HepG2 (cell line): ENCODE results near the gene TAGLN2. TPM values are rescaled to one million over a fixed set of nuclear protein-coding genes. Genes with fewer than 3 reads are reported as not detected.

Source experiments
- ATAC-seq: fragments of 200-7000 bp; cut with Tn5 transposase; 3 replicates; pipeline ENCODE4 v1.9.1; 2020; ENCODE audit warnings: mild to moderate bottlenecking, moderate library complexity
- BruUV-seq: library from RNA; stranded (reverse); fragments of 400-500 nt; replicated peaks from 2 replicates; lab custom pipeline; 2021; lab: Mats Ljungman, UMichigan
- CTCF ChIA-PET: fragments of 300-600 bp; formaldehyde crosslinking; extraction: SDS; loops from one replicate; lab custom pipeline; 2021; ENCODE audit warnings: low total read pairs, inconsistent platforms, low intra/inter-chr PET ratio; lab: Yijun Ruan, JAX
- POLR2A ChIA-PET: fragments of 350-600 bp; sonication (Branson Sonifier 250); formaldehyde crosslinking; loops from one replicate; lab custom pipeline; 2020; ENCODE audit warnings: antibody characterized with exemption, inconsistent platforms; lab: Yijun Ruan, JAX
- DNase-seq: peaks from one replicate; pipeline ENCODE4 v3.0.0-alpha.2; 2015; ENCODE audit warnings: low spot score
- FAIRE-seq: peaks from 3 replicates; lab custom pipeline; 2011; peaks lifted over from hg19 to GRCh38; lab: Jason Lieb, UNC
- H2AFZ ChIP-seq: one replicate; pipeline ENCODE4 v1.6.1; 2011; ENCODE audit warnings: low read length, inconsistent platforms
- H3K27ac ChIP-seq: fragments of 300-600 bp; 3 replicates; pipeline ENCODE4 v1.8.0; 2011; ENCODE audit warnings: mixed run types, mild to moderate bottlenecking, mixed read lengths, low read length, inconsistent platforms; ENCODE audit not compliant: insufficient read depth; ENCODE audit errors: extremely low read length
- H3K27me3 ChIP-seq, 2 experiments: fragments of 200-600 bp in 1 of 2; 2 replicates in 1 of 2; 3 replicates in 1 of 2; pipeline versions ENCODE4 v1.6.0 to v1.8.0; 2011; ENCODE audit warnings: low read length in 2 of 2, mild to moderate bottlenecking in 2 of 2, moderate library complexity in 2 of 2, inconsistent platforms in 1 of 2; ENCODE audit not compliant: insufficient read depth in 2 of 2, control insufficient read depth in 1 of 2
- H3K36me3 ChIP-seq, 2 experiments: fragments of 200-600 bp in 1 of 2; replicated peaks in 1 of 2; 2 replicates in 1 of 2; 3 replicates in 1 of 2; pipeline versions ENCODE4 v1.5.1 to v1.8.0; 2011; ENCODE audit warnings: low read length in 2 of 2, inconsistent platforms in 1 of 2; ENCODE audit not compliant: insufficient read depth in 2 of 2, control insufficient read depth in 1 of 2
- H3K4me1 ChIP-seq: 2 replicates; pipeline ENCODE4 v1.5.1; 2012; ENCODE audit warnings: low read length, inconsistent platforms; ENCODE audit not compliant: insufficient read depth
- H3K4me2 ChIP-seq: 2 replicates; pipeline ENCODE4 v1.6.0; 2011; ENCODE audit warnings: low read depth, low read length, inconsistent platforms
- H3K4me3 ChIP-seq, 3 experiments: fragments of 200-600 bp in 1 of 3; sonication (generic), shearing (Covaris generic) in 1 of 3; replicated peaks in 1 of 3; 2 replicates each; pipeline ENCODE4 v1.5.1; 2011 to 2016; ENCODE audit warnings: low read length in 3 of 3, inconsistent platforms in 2 of 3, low read depth in 2 of 3, mild to moderate bottlenecking in 2 of 3, control low read depth in 1 of 3, mixed read lengths in 1 of 3; ENCODE audit not compliant: insufficient read depth in 1 of 3
- H3K79me2 ChIP-seq: one replicate; pipeline ENCODE4 v1.6.1; 2011; ENCODE audit warnings: low read length, inconsistent platforms; ENCODE audit not compliant: insufficient read depth
- H3K9ac ChIP-seq: 2 replicates; pipeline ENCODE4 v1.6.0; 2011; ENCODE audit warnings: mild to moderate bottlenecking, low read depth, low read length, inconsistent platforms; ENCODE audit not compliant: insufficient read depth
- H3K9me3 ChIP-seq: 2 replicates; pipeline ENCODE4 v1.5.1; 2012; ENCODE audit warnings: mild to moderate bottlenecking, low read length
- H4K20me1 ChIP-seq: 2 replicates; pipeline ENCODE4 v1.6.0; 2011; ENCODE audit warnings: inconsistent platforms, mild to moderate bottlenecking, low read length, moderate library complexity; ENCODE audit not compliant: insufficient read depth
- ATF5 ChIP-seq: sonication (generic); formaldehyde crosslinking; IDR thresholded peaks from 2 replicates; pipeline ENCODE4 v1.4.0; 2020; ENCODE audit warnings: mild to moderate bottlenecking, low read depth, missing genetic modification reagents
- HOXA3 ChIP-seq: sonication (generic); formaldehyde crosslinking; IDR thresholded peaks from 2 replicates; pipeline ENCODE4 v1.5.0; 2020; ENCODE audit warnings: missing genetic modification reagents
- KDM2A ChIP-seq: sonication (generic); formaldehyde crosslinking; IDR thresholded peaks from 2 replicates; pipeline ENCODE4 v1.4.0; 2020; ENCODE audit warnings: low read depth, missing genetic modification reagents, borderline replicate concordance
- MEF2D ChIP-seq: sonication (generic); formaldehyde crosslinking; IDR thresholded peaks from 2 replicates; pipeline ENCODE4 v1.5.1; 2020; ENCODE audit warnings: mild to moderate bottlenecking, missing genetic modification reagents
- MEIS1 ChIP-seq: sonication (generic); formaldehyde crosslinking; IDR thresholded peaks from 2 replicates; pipeline ENCODE4 v1.9.0; 2021; ENCODE audit warnings: mild to moderate bottlenecking, missing genetic modification reagents, moderate library complexity, borderline replicate concordance
- RORA ChIP-seq: sonication (generic); formaldehyde crosslinking; IDR thresholded peaks from 2 replicates; pipeline ENCODE4 v1.5.0; 2020; ENCODE audit warnings: mild to moderate bottlenecking, missing genetic modification reagents, moderate library complexity
- TBX2 ChIP-seq: sonication (generic); formaldehyde crosslinking; IDR thresholded peaks from 2 replicates; pipeline ENCODE4 v1.5.0; 2020; ENCODE audit warnings: missing genetic modification reagents, mild to moderate bottlenecking, borderline replicate concordance
- ZFP1 ChIP-seq: IDR thresholded peaks from 2 replicates; pipeline ENCODE4 v1.6.1; 2016
- ZNF275 ChIP-seq: sonication (generic); formaldehyde crosslinking; IDR thresholded peaks from 2 replicates; pipeline ENCODE4 v1.8.0; 2022; ENCODE audit warnings: missing genetic modification reagents, mild to moderate bottlenecking, inconsistent platforms, borderline replicate concordance
- ZNF337 ChIP-seq: sonication (generic); formaldehyde crosslinking; IDR thresholded peaks from 2 replicates; pipeline ENCODE4 v1.5.1; 2020; ENCODE audit warnings: missing genetic modification reagents, low read depth, mild to moderate bottlenecking, borderline replicate concordance
- ZNF414 ChIP-seq: sonication (generic); formaldehyde crosslinking; IDR thresholded peaks from 2 replicates; pipeline ENCODE4 v1.5.0; 2020; ENCODE audit warnings: missing genetic modification reagents
- ZSCAN29 ChIP-seq: sonication (generic); formaldehyde crosslinking; conservative IDR thresholded peaks from 2 replicates; pipeline ENCODE4 v1.4.0; 2020; ENCODE audit warnings: mild to moderate bottlenecking, missing genetic modification reagents
- WGBS: methylation state at CpG from one replicate; pipeline ENCODE4 v1.1.6; 2017; ENCODE audit warnings: low lambda C conversion rate; 5-methylcytosine and 5-hydroxymethylcytosine counted together
- in situ Hi-C: cut with HindIII; loops from 2 replicates; pipeline ENCODE4 v1.10.0; 2017; ENCODE audit warnings: low pct_unique_long_range_greater_than_20kb; ENCODE audit not compliant: extremely low pct_ligation_motif_present
- intact Hi-C: fragments of 100-400 bp; cut with micrococcal nuclease; formaldehyde crosslinking; loops from one replicate; pipeline ENCODE4 v1.10.0; 2022; ENCODE audit not compliant: unreplicated experiment
- polyA plus RNA-seq, 8 experiments: library from polyadenylated mRNA; depleted of rRNA in 3 of 8; stranded (reverse) in 7 of 8; unstranded in 1 of 8; fragments of >200 nt; fragmentation: Illumina TruSeq in 4 of 8; extraction: Trizol in 4 of 8; gene quantifications; 2 replicates each; pipeline versions ENCODE4 v1.2.1 to v1.2.3, GENCODE V29; 2011 to 2016; ENCODE audit warnings: low read depth in 4 of 8, missing spikeins in 1 of 8, mixed read lengths in 1 of 8; ENCODE audit not compliant: insufficient read depth in 1 of 8
- total RNA-seq, 5 experiments: library from RNA; depleted of rRNA; stranded (reverse); fragments of >200 nt; fragmentation: Illumina TruSeq; extraction: Trizol; gene quantifications; 2 replicates each; pipeline ENCODE4 v1.2.3, GENCODE V29; 2016; ENCODE audit warnings: low read depth in 1 of 5

Gene TAGLN2
- total and polyA plus RNA-seq, 2 of the 13 experiments (the other 11 are each of a cell fraction or from before 2014, with no cell fraction given), result 6.7 to 17.2 TPM

- in situ Hi-C loops (no loop called here), intact Hi-C loops (no loop called here)
- no peak overlapping the region for H3K9ac ChIP-seq
- H2AFZ ChIP-seq, result no peak overlapping the region
- ChIA-PET CTCF (no interaction called here), POLR2A (no interaction called here)
- H3K79me2 ChIP-seq, result no peaks in the 10 kb centered on the region
- TF ChIP-seq ZFP1 (CRISPR knock-in tag) (no peak), ZNF275 (CRISPR knock-in tag) (no peak), ZSCAN29 (CRISPR knock-in tag) (no peak), ATF5 (CRISPR knock-in tag) (no peak), RORA (CRISPR knock-in tag) (no peak), ZNF337 (CRISPR knock-in tag) (no peak), HOXA3 (CRISPR knock-in tag) (no peak), MEF2D (CRISPR knock-in tag) (no peak), KDM2A (CRISPR knock-in tag) (no peak), TBX2 (CRISPR knock-in tag) (no peak), MEIS1 (CRISPR knock-in tag) (no peak), ZNF414 (CRISPR knock-in tag) (no peak)
- H3K4me2 ChIP-seq, result no peak overlapping the region
- no peaks in the 10 kb centered on the region for H4K20me1 ChIP-seq
- ATAC-seq (no peak), DNase-seq (no peak), FAIRE-seq (no peak)
- H3K4me3 ChIP-seq, result no peak overlapping the region
- peaks cover 0 to 12% of the 10 kb centered on the region in 2 experiments; a peak in 2 of 5 replicates for H3K27me3 ChIP-seq
- no peaks in the 10 kb centered on the region for H3K9me3 ChIP-seq
- no peaks in the 10 kb centered on the region for H3K36me3 ChIP-seq
- no peaks in the 10 kb centered on the region for H3K4me1 ChIP-seq
- no TSS peak for BruUV-seq
- no peak overlapping the region for H3K27ac ChIP-seq
- 40% methylated on average over 8 of the region's 9 CpGs for WGBS
These were observed 32.5 kb upstream of the TAGLN2 start for GRCh38 chr1:159957824-159958268.
